Endothelial cell of umbilical vein (primary cell): ENCODE results near the gene PLEKHG3. TPM values are rescaled to one million over a fixed set of nuclear protein-coding genes. Genes with fewer than 3 reads are reported as not detected.

Experiments used
- BruUV-seq: library from RNA; stranded (reverse); fragments of 400-500 nt; replicated peaks from 2 replicates; lab custom pipeline; 2021; lab: Mats Ljungman, UMichigan
- CTCF ChIA-PET: fragments of 300-600, 350-600 bp; sonication (Branson Sonifier 250); formaldehyde crosslinking; loops from one replicate; lab custom pipeline; 2021; ENCODE audit warnings: antibody characterized with exemption, inconsistent platforms; lab: Charles Lee
- POLR2A ChIA-PET: fragments of 300-600, 350-600 bp; sonication (Branson Sonifier 250); formaldehyde crosslinking; loops from one replicate; lab custom pipeline; 2021; ENCODE audit warnings: antibody characterized with exemption, inconsistent platforms; lab: Charles Lee
- DNase-seq: peaks from one replicate; pipeline ENCODE4 v3.0.0-alpha.2; 2011; ENCODE audit warnings: low read depth, low spot score
- FAIRE-seq: peaks from 2 replicates; lab custom pipeline; 2011; peaks lifted over from hg19 to GRCh38; lab: Jason Lieb, UNC
- H2AFZ ChIP-seq: 2 replicates; pipeline ENCODE4 v1.6.0; 2012; ENCODE audit warnings: low read depth, low read length, control low read depth, inconsistent platforms
- H3K27ac ChIP-seq: 2 replicates; pipeline ENCODE4 v1.5.1; 2011; ENCODE audit warnings: low read depth, mild to moderate bottlenecking, control low read depth, low read length, moderate library complexity; ENCODE audit not compliant: insufficient read depth
- H3K27me3 ChIP-seq, 2 experiments: 2 replicates each; pipeline versions ENCODE4 v1.6.0 to v1.6.1; 2011; ENCODE audit warnings: low read length in 2 of 2, mixed read lengths in 1 of 2; ENCODE audit not compliant: control insufficient read depth in 2 of 2, insufficient read depth in 2 of 2
- H3K36me3 ChIP-seq, 2 experiments: 2 replicates in 1 of 2; 3 replicates in 1 of 2; pipeline ENCODE4 v1.5.1; 2011; ENCODE audit warnings: low read length in 2 of 2, mild to moderate bottlenecking in 1 of 2, moderate library complexity in 1 of 2; ENCODE audit not compliant: control insufficient read depth in 2 of 2, insufficient read depth in 2 of 2; ENCODE audit errors: extremely low read depth in 1 of 2
- H3K4me1 ChIP-seq: 3 replicates; pipeline ENCODE4 v1.5.1; 2011; ENCODE audit warnings: mild to moderate bottlenecking, low read length; ENCODE audit not compliant: control insufficient read depth, insufficient read depth; ENCODE audit errors: extremely low read depth
- H3K4me2 ChIP-seq: 2 replicates; pipeline ENCODE4 v1.6.1; 2011; ENCODE audit warnings: low read length, control low read depth, mixed read lengths; ENCODE audit not compliant: insufficient read depth
- H3K4me3 ChIP-seq, 3 experiments: fragments of 200-600 bp in 1 of 3; sonication (generic), shearing (Covaris generic) in 1 of 3; replicated peaks in 1 of 3; 2 replicates each; pipeline ENCODE4 v1.5.1; 2011 to 2016; ENCODE audit warnings: control low read depth in 3 of 3, low read length in 3 of 3, mild to moderate bottlenecking in 2 of 3, inconsistent platforms in 1 of 3, low read depth in 1 of 3, moderate library complexity in 1 of 3; ENCODE audit not compliant: insufficient read depth in 1 of 3
- H3K79me2 ChIP-seq: 2 replicates; pipeline ENCODE4 v1.6.0; 2012; ENCODE audit warnings: low read length, inconsistent platforms; ENCODE audit not compliant: control insufficient read depth, insufficient read depth
- H3K9ac ChIP-seq: replicated peaks from 2 replicates; pipeline ENCODE3; 2011; ENCODE audit warnings: low read length, control low read depth; ENCODE audit not compliant: insufficient read depth; ENCODE audit errors: extremely low read depth
- H3K9me1 ChIP-seq: replicated peaks from 3 replicates; pipeline ENCODE4 v1.6.0; 2011; ENCODE audit warnings: mild to moderate bottlenecking, low read length; ENCODE audit not compliant: control insufficient read depth, insufficient read depth; ENCODE audit errors: extremely low read depth
- H3K9me3 ChIP-seq: replicated peaks from 2 replicates; pipeline ENCODE4 v1.5.1; 2012; ENCODE audit warnings: low read length, inconsistent platforms; ENCODE audit not compliant: control insufficient read depth, insufficient read depth
- H4K20me1 ChIP-seq: replicated peaks from 2 replicates; pipeline ENCODE3; 2011; ENCODE audit warnings: mild to moderate bottlenecking, low read length; ENCODE audit not compliant: control insufficient read depth, insufficient read depth; ENCODE audit errors: extremely low read depth
- CTCF ChIP-seq, 2 donors: IDR thresholded peaks; 1 replicate in 1 of 2; 2 replicates in 1 of 2; pipeline ENCODE4 v1.5.1; 2011; ENCODE audit warnings: low read length in 2 of 2, mild to moderate bottlenecking in 2 of 2, moderate library complexity in 2 of 2, control low read depth in 1 of 2, inconsistent platforms in 1 of 2, low read depth in 1 of 2; ENCODE audit not compliant: insufficient read depth in 1 of 2; ENCODE audit errors: extremely low read depth in 1 of 2
- EZH2 ChIP-seq: IDR thresholded peaks from 2 replicates; pipeline ENCODE4 v1.6.1; 2012; ENCODE audit warnings: borderline replicate concordance, low read depth, mild to moderate bottlenecking, moderate library complexity, low read length, inconsistent platforms; ENCODE audit not compliant: severe bottlenecking
- FOS ChIP-seq: IDR thresholded peaks from 2 replicates; pipeline ENCODE4 v1.6.1; 2011; ENCODE audit warnings: mild to moderate bottlenecking, low read length, moderate library complexity, borderline replicate concordance; ENCODE audit not compliant: insufficient read depth
- GATA2 ChIP-seq: IDR thresholded peaks from 2 replicates; pipeline ENCODE4 v1.7.0; 2011; ENCODE audit warnings: low read depth, mild to moderate bottlenecking, moderate library complexity, mixed read lengths, low read length; ENCODE audit not compliant: insufficient read length, insufficient read depth
- JUN ChIP-seq: IDR thresholded peaks from 2 replicates; pipeline ENCODE4 v1.6.1; 2011; ENCODE audit warnings: borderline replicate concordance, low read depth; ENCODE audit not compliant: insufficient read length, insufficient read depth
- MAX ChIP-seq: IDR thresholded peaks from 2 replicates; pipeline ENCODE4 v1.6.1; 2011; ENCODE audit not compliant: insufficient read depth, insufficient read length
- MYC ChIP-seq: IDR thresholded peaks from one replicate; pipeline ENCODE4 v1.6.1; 2011; ENCODE audit warnings: mild to moderate bottlenecking, low read depth, low read length
- POLR2A ChIP-seq: IDR thresholded peaks from 2 replicates; pipeline ENCODE4 v1.6.1; 2012; ENCODE audit warnings: low read depth, mild to moderate bottlenecking, control low read depth, low read length
- POLR2AphosphoS5 ChIP-seq: IDR thresholded peaks from 2 replicates; pipeline ENCODE4 v1.6.1; 2012; ENCODE audit warnings: low read depth, mild to moderate bottlenecking, control low read depth, low read length, moderate library complexity; ENCODE audit not compliant: insufficient read depth
- dilution Hi-C: fragments of 300-500 bp; cut with MboI; formaldehyde crosslinking; loops from one replicate; pipeline ENCODE4 v1.15.0; 2019; ENCODE audit warnings: low sequenced_read_pairs; ENCODE audit not compliant: extremely low pct_ligation_motif_present
- intact Hi-C: fragments of 100-400 bp; cut with micrococcal nuclease; formaldehyde crosslinking; loops from one replicate; pipeline ENCODE4 v1.10.0; 2022
- polyA plus RNA-seq, 4 experiments: library from polyadenylated mRNA; depleted of rRNA in 3 of 4; stranded (reverse) in 3 of 4; unstranded in 1 of 4; fragments of >200 nt; gene quantifications; 2 replicates each; pipeline versions ENCODE4 v1.2.1 to v1.2.3, GENCODE V29; 2011 to 2012; ENCODE audit warnings: missing spikeins in 1 of 4
- total RNA-seq: library from RNA; stranded (reverse); gene quantifications from 2 replicates; pipeline ENCODE4 v1.2.3, GENCODE V29; 2021

PLEKHG3 gene
- total and polyA plus RNA-seq, 2 donors (not counting 3 experiments of a cell fraction or from before 2014, with no cell fraction given) = 6.6 to 8.0 TPM

- H3K4me2 ChIP-seq = no peak overlapping the region
- CTCF ChIA-PET = interaction anchor here (0.6 to 2.1 kb wide), 3 partner anchors 10 to 56 kb away, joined by 3 to 6 read pairs (median 3); no protein-coding TSS in a partner anchor
- DNase-seq = no peak
- no peak overlapping the region for H2AFZ ChIP-seq
- H3K4me3 ChIP-seq = no peak overlapping the region
- FAIRE-seq = no peak
- H3K9ac ChIP-seq = no peak overlapping the region
- TF ChIP-seq MYC (no peak), CTCF (IDR thresholded peaks at IDR 0.05; ENCODE audit: extremely low read depth in 1 of 2, insufficient read depth in 1 of 2, low read depth in 1 of 2, low read length in 2 of 2) (no peak), FOS (no peak), GATA2 (no peak), POLR2A (no peak), EZH2 (no peak), MAX (no peak), POLR2AphosphoS5 (no peak), JUN (no peak)
- POLR2A ChIA-PET = no interaction called here
- H3K27me3 ChIP-seq = peaks cover 12 to 23% of the 10 kb centered on the region in 2 experiments
- H3K9me3 ChIP-seq = no peaks in the 10 kb centered on the region
- dilution Hi-C loops (no loop called here), intact Hi-C loops (no loop called here)
- H3K4me1 ChIP-seq = peaks cover 21% of the 10 kb centered on the region
- no peak overlapping the region for H3K27ac ChIP-seq
- no peaks in the 10 kb centered on the region for H4K20me1 ChIP-seq
- no TSS peak for BruUV-seq
- no peaks in the 10 kb centered on the region for H3K9me1 ChIP-seq
- no peaks in the 10 kb centered on the region for H3K36me3 ChIP-seq
- H3K79me2 ChIP-seq = peaks cover 5% of the 10 kb centered on the region
Measured at GRCh38 chr14:64706119-64706592, 1.9 kb downstream of the PLEKHG3 start.
